Activated CD8-positive, alpha-beta memory T cell treated with anti-CD3 and anti-CD28 coated beads, Interleukin-2, amount 50 U/mL, for 1 hour (primary cell): ENCODE data around the gene FIZ1.

Experiments
- DNase-seq: peaks from one replicate; pipeline ENCODE4 v3.0.0-alpha.2; 2020; ENCODE audit errors: extremely low read depth

The FIZ1 gene

GRCh38 chr19:55635334-55635717, 36.0 kb upstream of the FIZ1 start:
- DNase-seq, result no peak

- DNase-seq, result no peak
Measured at GRCh38 chr19:55633861-55634260, 34.5 kb upstream of the FIZ1 start.

- peak; percentile 82 for DNase-seq
Measured at GRCh38 chr19:55632463-55632834, 33.1 kb upstream of the FIZ1 start.

- no peak for DNase-seq
Measured at GRCh38 chr19:55626350-55626749, 27.0 kb upstream of the FIZ1 start.

- no peak for DNase-seq
Measured at GRCh38 chr19:55625004-55625326, 25.6 kb upstream of the FIZ1 start.

- peak; percentile 91 for DNase-seq
Measured at GRCh38 chr19:55624109-55625003, 25.0 kb upstream of the FIZ1 start, which contains the start of gene ZNF784. TSS of gene ZNF784 (minus strand) at chr19:55624566. CDS start at chr19:55624561, 5 bp downstream.

- no peak for DNase-seq
Measured at GRCh38 chr19:55623561-55623960, 24.2 kb upstream of the FIZ1 start.

- no peak for DNase-seq
Measured at GRCh38 chr19:55623130-55623529, 23.8 kb upstream of the FIZ1 start.

GRCh38 chr19:55622242-55622969, 23.1 kb upstream of the FIZ1 start:
- no peak for DNase-seq

- DNase-seq, result no peak
Measured at GRCh38 chr19:55621673-55622231, 22.4 kb upstream of the FIZ1 start.

GRCh38 chr19:55621205-55621672, 21.9 kb upstream of the FIZ1 start:
- no peak for DNase-seq

GRCh38 chr19:55620410-55621204, 21.3 kb upstream of the FIZ1 start:
- DNase-seq, result no peak

GRCh38 chr19:55619286-55619685, 20.0 kb upstream of the FIZ1 start:
- no peak for DNase-seq

GRCh38 chr19:55618426-55618825, 19.1 kb upstream of the FIZ1 start:
- no peak for DNase-seq

GRCh38 chr19:55617426-55617825, 18.1 kb upstream of the FIZ1 start:
- no peak for DNase-seq

GRCh38 chr19:55616395-55616875, 17.1 kb upstream of the FIZ1 start:
- DNase-seq, result no peak

GRCh38 chr19:55615543-55616394, 16.5 kb upstream of the FIZ1 start:
- no peak for DNase-seq

GRCh38 chr19:55614711-55615542, 15.6 kb upstream of the FIZ1 start:
- DNase-seq, result no peak

- DNase-seq, result no peak
Measured at GRCh38 chr19:55613930-55614710, 14.8 kb upstream of the FIZ1 start.
